ENCODE results near the gene DUSP18.

The DUSP18 gene

DNA sequence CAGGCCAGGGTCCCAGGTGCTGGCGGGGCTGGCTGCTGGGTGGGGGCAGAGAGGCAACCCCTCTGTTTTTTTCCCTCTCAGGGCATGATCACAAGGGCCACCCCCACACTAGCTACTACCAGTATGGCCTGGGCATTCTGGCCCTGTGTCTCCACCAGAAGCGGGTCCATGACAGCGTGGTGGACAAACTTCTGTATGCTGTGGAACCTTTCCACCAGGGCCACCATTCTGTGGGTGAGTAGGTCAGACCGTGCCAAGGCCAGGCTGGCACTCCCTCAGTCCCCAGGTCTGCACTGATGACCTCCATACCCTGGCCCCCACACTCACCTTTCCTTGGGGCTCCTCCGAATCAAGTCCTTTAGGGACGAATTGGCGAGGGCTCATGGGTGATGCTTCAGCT is 53.4 kb downstream of the DUSP18 start:
- H3K4me3 ChIP-seq (ENCODE audit: low read depth, low read length) = no peak overlapping the region
- TF ChIP-seq, protein P1, sequence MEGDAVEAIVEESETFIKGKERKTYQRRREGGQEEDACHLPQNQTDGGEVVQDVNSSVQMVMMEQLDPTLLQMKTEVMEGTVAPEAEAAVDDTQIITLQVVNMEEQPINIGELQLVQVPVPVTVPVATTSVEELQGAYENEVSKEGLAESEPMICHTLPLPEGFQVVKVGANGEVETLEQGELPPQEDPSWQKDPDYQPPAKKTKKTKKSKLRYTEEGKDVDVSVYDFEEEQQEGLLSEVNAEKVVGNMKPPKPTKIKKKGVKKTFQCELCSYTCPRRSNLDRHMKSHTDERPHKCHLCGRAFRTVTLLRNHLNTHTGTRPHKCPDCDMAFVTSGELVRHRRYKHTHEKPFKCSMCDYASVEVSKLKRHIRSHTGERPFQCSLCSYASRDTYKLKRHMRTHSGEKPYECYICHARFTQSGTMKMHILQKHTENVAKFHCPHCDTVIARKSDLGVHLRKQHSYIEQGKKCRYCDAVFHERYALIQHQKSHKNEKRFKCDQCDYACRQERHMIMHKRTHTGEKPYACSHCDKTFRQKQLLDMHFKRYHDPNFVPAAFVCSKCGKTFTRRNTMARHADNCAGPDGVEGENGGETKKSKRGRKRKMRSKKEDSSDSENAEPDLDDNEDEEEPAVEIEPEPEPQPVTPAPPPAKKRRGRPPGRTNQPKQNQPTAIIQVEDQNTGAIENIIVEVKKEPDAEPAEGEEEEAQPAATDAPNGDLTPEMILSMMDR (IDR thresholded peaks at IDR 0.05; ENCODE audit: insufficient read depth, low read depth, low read length, missing control alignments) = no peak
- no peak for DNase-seq (ENCODE audit: low read depth)

DNA sequence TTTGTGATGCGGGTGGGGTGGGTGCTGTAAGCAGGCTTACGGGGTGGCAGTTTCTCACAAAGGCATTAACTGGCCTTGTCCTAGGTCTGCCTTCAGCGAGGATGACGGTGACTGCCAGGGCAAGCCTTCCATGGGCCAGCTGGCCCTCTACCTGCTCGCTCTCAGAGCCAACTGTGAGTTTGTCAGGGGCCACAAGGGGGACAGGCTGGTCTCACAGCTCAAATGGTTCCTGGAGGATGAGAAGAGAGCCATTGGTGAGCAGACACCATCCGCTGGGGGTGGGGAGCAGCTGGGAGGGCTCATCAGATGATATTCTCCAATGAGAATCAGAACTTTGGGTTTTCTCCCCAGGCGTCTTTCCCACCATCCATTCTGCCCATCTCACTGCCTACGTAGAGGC is 54.9 kb downstream of the DUSP18 start:
- TF ChIP-seq, protein P1 (IDR thresholded peaks at IDR 0.05; ENCODE audit: insufficient read depth, low read depth, low read length, missing control alignments) = peak; percentile 7
- no peak overlapping the region for H3K4me3 ChIP-seq (ENCODE audit: low read depth, low read length)
- DNase-seq (ENCODE audit: low read depth) = no peak
